Activated naive CD8-positive, alpha-beta T cell (primary cell): ENCODE data around the gene CITED2.
"Not testable (repeated sequence)": the region's sequence is repeated elsewhere in the genome, so short reads cannot be mapped to it uniquely, and the experiment has no call there.

Experiments used
- H3K27ac Mint-ChIP-seq: one replicate; pipeline ENCODE4 v1.8.0; 2021; ENCODE audit warnings: mixed read lengths
- H3K27me3 Mint-ChIP-seq: one replicate; pipeline ENCODE4 v1.8.0; 2021; ENCODE audit warnings: mixed read lengths
- H3K36me3 Mint-ChIP-seq: one replicate; pipeline ENCODE4 v1.8.0; 2021; ENCODE audit warnings: mixed read lengths
- H3K4me1 Mint-ChIP-seq: one replicate; pipeline ENCODE4 v1.8.0; 2021; ENCODE audit warnings: low read depth, mixed read lengths
- H3K4me3 Mint-ChIP-seq: one replicate; pipeline ENCODE4 v1.8.0; 2021; ENCODE audit warnings: mild to moderate bottlenecking, mixed read lengths
- H3K9me3 Mint-ChIP-seq: one replicate; pipeline ENCODE4 v1.8.0; 2021; ENCODE audit warnings: low read depth, mixed read lengths

Gene CITED2

GRCh38 chr6:139374357-139375225 is at the start of gene CITED2:
TSS of gene CITED2 (minus strand) at chr6:139374648. CDS start at chr6:139373944, 704 bp downstream.
- H3K4me3 Mint-ChIP-seq, result peak within 1 kb of the TSS; percentile 100
- H3K27me3 Mint-ChIP-seq, result no peaks in the 10 kb centered on the region
- no peaks in the 10 kb centered on the region for H3K36me3 Mint-ChIP-seq
- H3K4me1 Mint-ChIP-seq, result peaks cover 46% of the 10 kb centered on the region
- H3K27ac Mint-ChIP-seq, result peak within 1 kb of the TSS; percentile 100
- no peaks in the 10 kb centered on the region for H3K9me3 Mint-ChIP-seq

- Mint-ChIP-seq H3K36me3 (no peaks in the 10 kb centered on the region), H3K27me3 (peaks cover 5% of the 10 kb centered on the region), H3K9me3 (no peaks in the 10 kb centered on the region), H3K27ac (no peak overlapping the region), H3K4me1 (no peaks in the 10 kb centered on the region), H3K4me3 (no peak overlapping the region)
Observed at GRCh38 chr6:139423037-139423703, 48.7 kb upstream of the CITED2 start.

- Mint-ChIP-seq H3K4me3 (no peak overlapping the region), H3K27ac (no peak overlapping the region), H3K4me1 (no peaks in the 10 kb centered on the region), H3K36me3 (no peaks in the 10 kb centered on the region), H3K27me3 (peaks cover 5% of the 10 kb centered on the region), H3K9me3 (no peaks in the 10 kb centered on the region)
Observed at GRCh38 chr6:139422105-139423036, 47.9 kb upstream of the CITED2 start.

- H3K36me3 Mint-ChIP-seq, result no peaks in the 10 kb centered on the region
- no peaks in the 10 kb centered on the region for H3K9me3 Mint-ChIP-seq
- H3K4me1 Mint-ChIP-seq, result no peaks in the 10 kb centered on the region
- H3K27me3 Mint-ChIP-seq, result peaks cover 5% of the 10 kb centered on the region
- H3K27ac Mint-ChIP-seq, result no peak overlapping the region
- H3K4me3 Mint-ChIP-seq, result no peak overlapping the region
Observed at GRCh38 chr6:139418481-139419132, 44.2 kb upstream of the CITED2 start.

- H3K27me3 Mint-ChIP-seq, result peaks cover 6% of the 10 kb centered on the region
- H3K36me3 Mint-ChIP-seq, result no peaks in the 10 kb centered on the region
- no peaks in the 10 kb centered on the region for H3K4me1 Mint-ChIP-seq
- H3K9me3 Mint-ChIP-seq, result no peaks in the 10 kb centered on the region
- no peak overlapping the region for H3K4me3 Mint-ChIP-seq
- H3K27ac Mint-ChIP-seq, result no peak overlapping the region
Observed at GRCh38 chr6:139416146-139416545, 41.7 kb upstream of the CITED2 start.

- H3K36me3 Mint-ChIP-seq, result no peaks in the 10 kb centered on the region
- H3K27ac Mint-ChIP-seq, result no peak overlapping the region
- peaks cover 6% of the 10 kb centered on the region for H3K27me3 Mint-ChIP-seq
- no peaks in the 10 kb centered on the region for H3K4me1 Mint-ChIP-seq
- no peaks in the 10 kb centered on the region for H3K9me3 Mint-ChIP-seq
- no peak overlapping the region for H3K4me3 Mint-ChIP-seq
Observed at GRCh38 chr6:139415365-139415764, 40.9 kb upstream of the CITED2 start.

GRCh38 chr6:139412103-139412502 is 37.7 kb upstream of the CITED2 start:
- H3K36me3 Mint-ChIP-seq, H3K4me1 Mint-ChIP-seq, H3K27me3 Mint-ChIP-seq, H3K9me3 Mint-ChIP-seq, H3K4me3 Mint-ChIP-seq, H3K27ac Mint-ChIP-seq: not testable (repeated sequence)

GRCh38 chr6:139409026-139409425 is 34.6 kb upstream of the CITED2 start:
- H3K27me3 Mint-ChIP-seq, result peaks cover 2% of the 10 kb centered on the region
- no peak overlapping the region for H3K27ac Mint-ChIP-seq
- no peaks in the 10 kb centered on the region for H3K36me3 Mint-ChIP-seq
- no peak overlapping the region for H3K4me3 Mint-ChIP-seq
- H3K9me3 Mint-ChIP-seq, result no peaks in the 10 kb centered on the region
- no peaks in the 10 kb centered on the region for H3K4me1 Mint-ChIP-seq

- Mint-ChIP-seq H3K27ac (no peak overlapping the region), H3K36me3 (no peaks in the 10 kb centered on the region), H3K9me3 (no peaks in the 10 kb centered on the region), H3K4me3 (no peak overlapping the region), H3K4me1 (no peaks in the 10 kb centered on the region), H3K27me3 (no peaks in the 10 kb centered on the region)
Observed at GRCh38 chr6:139407718-139408222, 33.3 kb upstream of the CITED2 start.

- Mint-ChIP-seq H3K9me3 (no peaks in the 10 kb centered on the region), H3K4me3 (no peak overlapping the region), H3K27ac (no peak overlapping the region), H3K4me1 (no peaks in the 10 kb centered on the region), H3K36me3 (no peaks in the 10 kb centered on the region), H3K27me3 (no peaks in the 10 kb centered on the region)
Observed at GRCh38 chr6:139406577-139407343, 32.3 kb upstream of the CITED2 start.

- Mint-ChIP-seq H3K27ac (no peak overlapping the region), H3K36me3 (no peaks in the 10 kb centered on the region), H3K4me1 (no peaks in the 10 kb centered on the region), H3K27me3 (no peaks in the 10 kb centered on the region), H3K4me3 (no peak overlapping the region), H3K9me3 (no peaks in the 10 kb centered on the region)
Observed at GRCh38 chr6:139402876-139403386, 28.5 kb upstream of the CITED2 start.

GRCh38 chr6:139398658-139399057 is 24.2 kb upstream of the CITED2 start:
- H3K4me1 Mint-ChIP-seq, result no peaks in the 10 kb centered on the region
- no peaks in the 10 kb centered on the region for H3K9me3 Mint-ChIP-seq
- H3K27me3 Mint-ChIP-seq, result peaks cover 4% of the 10 kb centered on the region
- H3K36me3 Mint-ChIP-seq, result no peaks in the 10 kb centered on the region
- no peak overlapping the region for H3K27ac Mint-ChIP-seq
- H3K4me3 Mint-ChIP-seq, result no peak overlapping the region

- H3K4me1 Mint-ChIP-seq, result no peaks in the 10 kb centered on the region
- H3K36me3 Mint-ChIP-seq, result no peaks in the 10 kb centered on the region
- no peaks in the 10 kb centered on the region for H3K9me3 Mint-ChIP-seq
- no peak overlapping the region for H3K27ac Mint-ChIP-seq
- peaks cover 4% of the 10 kb centered on the region for H3K27me3 Mint-ChIP-seq
- H3K4me3 Mint-ChIP-seq, result no peak overlapping the region
Observed at GRCh38 chr6:139395891-139396301, 21.4 kb upstream of the CITED2 start.
